Measurements from ENCODE around the gene IFITM2.
"Not testable (repeated sequence)": the region's sequence is repeated elsewhere in the genome, so short reads cannot be mapped to it uniquely, and the experiment has no call there.

GRCh38 chr11:268716-269145 lies 38.9 kb upstream of the IFITM2 start:
- TF ChIP-seq CTCF, POLR2A (IDR thresholded peaks at IDR 0.05): not testable (repeated sequence)

Data from right lobe of liver (tissue), 4 donors.